SU-DHL-6 (cell line): Measurements from ENCODE around the gene TSPAN18.

Source experiments
- H2AFZ ChIP-seq: fragments of 200-600 bp; sonication (generic); 2 replicates; pipeline ENCODE4 v1.6.1; 2014; ENCODE audit warnings: low read depth, mild to moderate bottlenecking, moderate library complexity, mixed read lengths, antibody characterized with exemption, low read length; ENCODE audit not compliant: severe bottlenecking
- H3F3A ChIP-seq: fragments of 200-600 bp; shearing (Covaris generic); 2 replicates; pipeline ENCODE4 v1.6.0; 2016; ENCODE audit warnings: antibody characterized with exemption, mild to moderate bottlenecking; ENCODE audit not compliant: insufficient read depth
- H3K27ac ChIP-seq: fragments of 200-600 bp; sonication (generic); 2 replicates; pipeline ENCODE4 v1.5.1; 2016; ENCODE audit warnings: low read depth, mild to moderate bottlenecking, low read length, moderate library complexity, mixed read lengths
- H3K27me3 ChIP-seq: fragments of 200-600 bp; sonication (generic), shearing (Covaris generic); 2 replicates; pipeline ENCODE4 v1.6.0; 2014; ENCODE audit warnings: mild to moderate bottlenecking, low read length
- H3K36me3 ChIP-seq: fragments of 200-600 bp; sonication (generic); 2 replicates; pipeline ENCODE4 v1.6.1; 2014; ENCODE audit warnings: mild to moderate bottlenecking, low read length, mixed read lengths
- H3K4me2 ChIP-seq: fragments of 300-600, 200-600 bp; shearing (Covaris generic), sonication (generic); 2 replicates; pipeline ENCODE4 v1.6.0; 2014; ENCODE audit warnings: low read length, low read depth, mild to moderate bottlenecking; ENCODE audit not compliant: poor library complexity, severe bottlenecking
- H3K4me3 ChIP-seq: fragments of 200-600 bp; sonication (generic); 2 replicates; pipeline ENCODE4 v1.5.1; 2014; ENCODE audit warnings: antibody characterized with exemption, low read length, mild to moderate bottlenecking, mixed read lengths; ENCODE audit not compliant: insufficient read depth, poor library complexity, severe bottlenecking
- H3K79me2 ChIP-seq: fragments of 200-600 bp; sonication (generic); 2 replicates; pipeline ENCODE4 v1.6.1; 2014; ENCODE audit warnings: mild to moderate bottlenecking, low read length, moderate library complexity; ENCODE audit not compliant: insufficient read depth
- H3K9ac ChIP-seq: fragments of 200-600 bp; sonication (generic); 2 replicates; pipeline ENCODE4 v1.7.0; 2014; ENCODE audit warnings: mild to moderate bottlenecking, low read length
- H3K9me2 ChIP-seq: fragments of 200-600 bp; sonication (generic); replicated peaks from 2 replicates; pipeline ENCODE4 v1.6.1; 2014; ENCODE audit warnings: low read length; ENCODE audit not compliant: insufficient read depth
- H3K9me3 ChIP-seq: fragments of 200-600 bp; sonication (generic); 2 replicates; pipeline ENCODE4 v1.6.1; 2014; ENCODE audit warnings: low read length, mixed read lengths; ENCODE audit not compliant: insufficient read depth
- H4K20me1 ChIP-seq: fragments of 200-600 bp; sonication (generic); 2 replicates; pipeline ENCODE4 v1.6.1; 2014; ENCODE audit warnings: low read depth, mild to moderate bottlenecking, antibody characterized with exemption, low read length, moderate library complexity, mixed read lengths
- CTCF ChIP-seq: fragments of 200-600 bp; sonication (generic); IDR thresholded peaks from one replicate; pipeline ENCODE4 v1.5.1; 2017; ENCODE audit warnings: antibody characterized with exemption, mild to moderate bottlenecking, low read length, moderate library complexity; ENCODE audit not compliant: insufficient read depth, poor library complexity, severe bottlenecking
- EZH2phosphoT487 ChIP-seq: fragments of 200-600 bp; sonication (generic), shearing (Covaris generic); conservative IDR thresholded peaks from 2 replicates; pipeline ENCODE4 v1.6.1; 2018; ENCODE audit warnings: mild to moderate bottlenecking, antibody characterized with exemption, low read length, moderate library complexity, mixed read lengths

TSPAN18 gene

GRCh38 chr11:44948155-44948554 is 221.4 kb downstream of the TSPAN18 start:
- Histone ChIP-seq H4K20me1 (no peaks in the 10 kb centered on the region), H3K36me3 (no peaks in the 10 kb centered on the region), H3K9me3 (no peaks in the 10 kb centered on the region), H2AFZ (no peak overlapping the region), H3K9me2 (no peaks in the 10 kb centered on the region), H3K27me3 (no peaks in the 10 kb centered on the region), H3K79me2 (no peaks in the 10 kb centered on the region), H3F3A (no peaks in the 10 kb centered on the region), H3K4me3 (no peak overlapping the region), H3K27ac (no peak overlapping the region), H3K4me2 (no peak overlapping the region), H3K9ac (no peak overlapping the region)
- no peak for TF ChIP-seq EZH2phosphoT487
- TF ChIP-seq CTCF: no peak

- TF ChIP-seq CTCF (peak; percentile 63), EZH2phosphoT487 (no peak)
- H3K9me3 ChIP-seq: no peaks in the 10 kb centered on the region
- H3K4me3 ChIP-seq: no peak overlapping the region
- no peaks in the 10 kb centered on the region for H3K9me2 ChIP-seq
- peak overlapping the region; percentile 41 for H3K4me2 ChIP-seq
- H3K79me2 ChIP-seq: no peaks in the 10 kb centered on the region
- H3K27me3 ChIP-seq: no peaks in the 10 kb centered on the region
- no peak overlapping the region for H3K27ac ChIP-seq
- H4K20me1 ChIP-seq: no peaks in the 10 kb centered on the region
- H3K36me3 ChIP-seq: no peaks in the 10 kb centered on the region
- H3K9ac ChIP-seq: peak overlapping the region; percentile 14; the same call in 1 of the 2 replicates
- peak overlapping the region; percentile 11 for H2AFZ ChIP-seq
- no peaks in the 10 kb centered on the region for H3F3A ChIP-seq
Measured at GRCh38 chr11:44949160-44950030, 222.6 kb downstream of the TSPAN18 start.

- Histone ChIP-seq H3K9me2 (no peaks in the 10 kb centered on the region), H3K79me2 (no peaks in the 10 kb centered on the region), H3K9ac (peak overlapping the region; percentile 14; the same call in 1 of the 2 replicates), H3K4me3 (no peak overlapping the region), H3F3A (no peaks in the 10 kb centered on the region), H3K27ac (no peak overlapping the region), H3K4me2 (peak overlapping the region; percentile 41), H2AFZ (no peak overlapping the region), H3K27me3 (no peaks in the 10 kb centered on the region), H3K9me3 (no peaks in the 10 kb centered on the region), H3K36me3 (no peaks in the 10 kb centered on the region), H4K20me1 (no peaks in the 10 kb centered on the region)
- TF ChIP-seq CTCF: no peak
Measured at GRCh38 chr11:44950031-44950624, 223.4 kb downstream of the TSPAN18 start.
